ENCODE data around the gene FAM171A1.
A peak's percentile ranks its signal among the peaks of the same experiment; 100 is the strongest.
"Not testable (repeated sequence)": the region's sequence is repeated elsewhere in the genome, so short reads cannot be mapped to it uniquely, and the experiment has no call there.

Gene FAM171A1

GRCh38 chr10:15342970-15343369 lies 28.1 kb downstream of the FAM171A1 start:
- Histone ChIP-seq H3K36me3 (ENCODE audit: control insufficient read depth in 1 of 2, insufficient read depth in 2 of 2, low read depth in 1 of 2, low read length in 2 of 2) (no peaks in the 10 kb centered on the region), H3K23ac (ENCODE audit: low read length in 2 of 2) (no peak overlapping the region), H4K8ac (ENCODE audit: low read length) (no peak overlapping the region), H3K27me3 (ENCODE audit: control insufficient read depth in 1 of 2, insufficient read depth in 1 of 2, low read length in 2 of 2) (no peaks in the 10 kb centered on the region), H3K4me3 (ENCODE audit: insufficient read depth in 1 of 2, low read depth in 1 of 2, low read length in 2 of 2) (no peak overlapping the region), H3K4me1 (ENCODE audit: control insufficient read depth, insufficient read depth, low read depth, low read length) (peaks cover 13% of the 10 kb centered on the region), H3K79me1 (replicated peaks; ENCODE audit: low read length, poor library complexity, severe bottlenecking) (peaks cover 33% of the 10 kb centered on the region), H3K4ac (ENCODE audit: low read depth in 1 of 2, low read length in 2 of 2) (no peak overlapping the region), H2BK5ac (ENCODE audit: low read depth, low read length, poor library complexity, severe bottlenecking) (no peak overlapping the region), H3K9me3 (ENCODE audit: control insufficient read depth, low read length) (no peaks in the 10 kb centered on the region), H2BK15ac (ENCODE audit: low read depth, poor library complexity, severe bottlenecking) (peak overlapping the region; percentile 20), H3K9ac (ENCODE audit: low read length) (no peak overlapping the region), H2BK120ac (ENCODE audit: low read depth, low read length) (no peak overlapping the region), H2AK5ac (ENCODE audit: low read length, severe bottlenecking) (no peak overlapping the region), H3K14ac (ENCODE audit: low read length in 2 of 2) (no peak overlapping the region), H3K4me2 (ENCODE audit: low read length, poor library complexity, severe bottlenecking) (no peak overlapping the region), H3K27ac (ENCODE audit: low read length, poor library complexity, severe bottlenecking) (no peak overlapping the region), H4K91ac (ENCODE audit: low read length) (no peak overlapping the region), H2AFZ (ENCODE audit: low read depth, low read length) (no peak overlapping the region), H2BK12ac (ENCODE audit: low read length in 2 of 2) (no peak overlapping the region), H3K18ac (ENCODE audit: low read depth in 1 of 2, low read length in 2 of 2) (no peak overlapping the region)
- no peak for DNase-seq
- 99% methylated on average over 3 of the region's 3 CpGs for WGBS

DNA sequence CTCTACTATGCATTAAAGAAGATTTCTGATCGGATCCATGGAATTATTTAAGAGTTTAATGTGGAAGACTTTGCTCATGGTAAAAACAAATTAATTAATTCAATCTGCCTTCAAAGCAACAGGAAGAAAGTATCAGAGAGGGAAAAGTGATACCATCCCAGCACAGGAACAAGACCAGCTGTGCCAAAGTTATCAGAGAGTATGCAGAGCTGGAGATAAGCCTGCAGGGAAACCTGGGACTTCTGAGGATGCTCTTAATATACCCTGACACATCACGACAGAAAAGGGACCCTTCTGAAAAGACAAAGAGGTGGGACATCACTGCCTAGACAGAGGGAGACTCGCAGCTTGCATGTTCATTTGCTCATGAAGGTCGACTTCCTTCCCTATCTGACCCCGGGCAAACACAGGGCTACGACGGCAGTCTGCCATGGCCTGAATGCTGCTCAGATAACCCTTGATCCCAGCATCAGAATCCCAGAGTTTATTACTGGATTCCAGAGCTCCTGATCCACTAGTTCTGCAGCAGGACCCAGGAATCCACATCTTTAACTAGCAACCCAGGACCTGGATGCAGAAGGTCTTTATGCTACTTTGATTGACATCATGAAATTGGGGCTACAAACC lies 29.5 kb downstream of the FAM171A1 start:
- Histone ChIP-seq H3K4ac (ENCODE audit: low read depth in 1 of 2, low read length in 2 of 2) (no peak overlapping the region), H2BK120ac (ENCODE audit: low read depth, low read length) (no peak overlapping the region), H3K9me3 (ENCODE audit: control insufficient read depth, low read length) (no peaks in the 10 kb centered on the region), H3K9ac (ENCODE audit: low read length) (no peak overlapping the region), H4K91ac (ENCODE audit: low read length) (no peak overlapping the region), H3K36me3 (ENCODE audit: control insufficient read depth in 1 of 2, insufficient read depth in 2 of 2, low read depth in 1 of 2, low read length in 2 of 2) (no peaks in the 10 kb centered on the region), H2AK5ac (ENCODE audit: low read length, severe bottlenecking) (no peak overlapping the region), H4K8ac (ENCODE audit: low read length) (no peak overlapping the region), H2AFZ (ENCODE audit: low read depth, low read length) (no peak overlapping the region), H3K23ac (ENCODE audit: low read length in 2 of 2) (no peak overlapping the region), H3K4me1 (ENCODE audit: control insufficient read depth, insufficient read depth, low read depth, low read length) (peaks cover 15% of the 10 kb centered on the region), H3K14ac (ENCODE audit: low read length in 2 of 2) (no peak overlapping the region), H3K4me2 (ENCODE audit: low read length, poor library complexity, severe bottlenecking) (no peak overlapping the region), H3K18ac (ENCODE audit: low read depth in 1 of 2, low read length in 2 of 2) (no peak overlapping the region), H3K4me3 (ENCODE audit: insufficient read depth in 1 of 2, low read depth in 1 of 2, low read length in 2 of 2) (no peak overlapping the region), H2BK15ac (ENCODE audit: low read depth, poor library complexity, severe bottlenecking) (no peak overlapping the region), H3K79me1 (replicated peaks; ENCODE audit: low read length, poor library complexity, severe bottlenecking) (peaks cover 29% of the 10 kb centered on the region), H2BK12ac (ENCODE audit: low read length in 2 of 2) (no peak overlapping the region), H3K27me3 (ENCODE audit: control insufficient read depth in 1 of 2, insufficient read depth in 1 of 2, low read length in 2 of 2) (no peaks in the 10 kb centered on the region), H2BK5ac (ENCODE audit: low read depth, low read length, poor library complexity, severe bottlenecking) (no peak overlapping the region), H3K27ac (ENCODE audit: low read length, poor library complexity, severe bottlenecking) (no peak overlapping the region)
- 82% methylated on average over 7 of the region's 7 CpGs for WGBS
- no peak for DNase-seq

- no peak for DNase-seq
- no peak overlapping the region for H3K27ac ChIP-seq (ENCODE audit: low read length, poor library complexity, severe bottlenecking)
- H3K9me3 ChIP-seq (ENCODE audit: control insufficient read depth, low read length) = no peaks in the 10 kb centered on the region
- peaks cover 14% of the 10 kb centered on the region for H3K4me1 ChIP-seq (ENCODE audit: control insufficient read depth, insufficient read depth, low read depth, low read length)
- H2BK5ac ChIP-seq (ENCODE audit: low read depth, low read length, poor library complexity, severe bottlenecking) = no peak overlapping the region
- H3K4me2 ChIP-seq (ENCODE audit: low read length, poor library complexity, severe bottlenecking) = no peak overlapping the region
- no peaks in the 10 kb centered on the region for H3K36me3 ChIP-seq (ENCODE audit: control insufficient read depth in 1 of 2, insufficient read depth in 2 of 2, low read depth in 1 of 2, low read length in 2 of 2)
- no peak overlapping the region for H2BK120ac ChIP-seq (ENCODE audit: low read depth, low read length)
- H2BK12ac ChIP-seq (ENCODE audit: low read length in 2 of 2) = no peak overlapping the region
- no peak overlapping the region for H3K4ac ChIP-seq (ENCODE audit: low read depth in 1 of 2, low read length in 2 of 2)
- no peak overlapping the region for H3K23ac ChIP-seq (ENCODE audit: low read length in 2 of 2)
- H4K91ac ChIP-seq (ENCODE audit: low read length) = no peak overlapping the region
- H3K27me3 ChIP-seq (ENCODE audit: control insufficient read depth in 1 of 2, insufficient read depth in 1 of 2, low read length in 2 of 2) = no peaks in the 10 kb centered on the region
- H3K4me3 ChIP-seq (ENCODE audit: insufficient read depth in 1 of 2, low read depth in 1 of 2, low read length in 2 of 2) = no peak overlapping the region
- H2AK5ac ChIP-seq (ENCODE audit: low read length, severe bottlenecking) = no peak overlapping the region
- H3K9ac ChIP-seq (ENCODE audit: low read length) = no peak overlapping the region
- peaks cover 23% of the 10 kb centered on the region for H3K79me1 ChIP-seq (replicated peaks; ENCODE audit: low read length, poor library complexity, severe bottlenecking)
- H4K8ac ChIP-seq (ENCODE audit: low read length) = no peak overlapping the region
- H3K18ac ChIP-seq (ENCODE audit: low read depth in 1 of 2, low read length in 2 of 2) = no peak overlapping the region
- no peak overlapping the region for H2AFZ ChIP-seq (ENCODE audit: low read depth, low read length)
- no peak overlapping the region for H2BK15ac ChIP-seq (ENCODE audit: low read depth, poor library complexity, severe bottlenecking)
- no peak overlapping the region for H3K14ac ChIP-seq (ENCODE audit: low read length in 2 of 2)
- 100% methylated on average over 1 of the region's 2 CpGs for WGBS
These were observed 31.2 kb downstream of the FAM171A1 start for GRCh38 chr10:15339892-15340291.

GRCh38 chr10:15337441-15337923 lies 33.6 kb downstream of the FAM171A1 start:
- not testable (repeated sequence) for H2BK15ac ChIP-seq (ENCODE audit: low read depth, poor library complexity, severe bottlenecking); H3K4me3 ChIP-seq (ENCODE audit: insufficient read depth in 1 of 2, low read depth in 1 of 2, low read length in 2 of 2); H3K4ac ChIP-seq (ENCODE audit: low read depth in 1 of 2, low read length in 2 of 2); DNase-seq; H3K18ac ChIP-seq (ENCODE audit: low read depth in 1 of 2, low read length in 2 of 2); H3K23ac ChIP-seq (ENCODE audit: low read length in 2 of 2); H4K91ac ChIP-seq (ENCODE audit: low read length); H2BK5ac ChIP-seq (ENCODE audit: low read depth, low read length, poor library complexity, severe bottlenecking); H2BK12ac ChIP-seq (ENCODE audit: low read length in 2 of 2); H3K9ac ChIP-seq (ENCODE audit: low read length); H3K9me3 ChIP-seq (ENCODE audit: control insufficient read depth, low read length); H3K36me3 ChIP-seq (ENCODE audit: control insufficient read depth in 1 of 2, insufficient read depth in 2 of 2, low read depth in 1 of 2, low read length in 2 of 2); H4K8ac ChIP-seq (ENCODE audit: low read length); H3K14ac ChIP-seq (ENCODE audit: low read length in 2 of 2); H3K27ac ChIP-seq (ENCODE audit: low read length, poor library complexity, severe bottlenecking); H3K27me3 ChIP-seq (ENCODE audit: control insufficient read depth in 1 of 2, insufficient read depth in 1 of 2, low read length in 2 of 2); H2AK5ac ChIP-seq (ENCODE audit: low read length, severe bottlenecking); H3K4me2 ChIP-seq (ENCODE audit: low read length, poor library complexity, severe bottlenecking); H2BK120ac ChIP-seq (ENCODE audit: low read depth, low read length); H2AFZ ChIP-seq (ENCODE audit: low read depth, low read length)
- H3K79me1 ChIP-seq (replicated peaks; ENCODE audit: low read length, poor library complexity, severe bottlenecking) = peaks cover 17% of the 10 kb centered on the region
- peaks cover 21% of the 10 kb centered on the region for H3K4me1 ChIP-seq (ENCODE audit: control insufficient read depth, insufficient read depth, low read depth, low read length)
- WGBS = 94% methylated on average over 23 of the region's 24 CpGs
